Daoy (cell line): Measurements from ENCODE around the gene IL22RA2. TPM values are rescaled to one million over a fixed set of nuclear protein-coding genes. Genes with fewer than 3 reads are reported as not detected.
"Not testable (repeated sequence)": the region's sequence is repeated elsewhere in the genome, so short reads cannot be mapped to it uniquely, and the experiment has no call there.

Source experiments
- DNase-seq: peaks from one replicate; pipeline ENCODE4 v3.0.0-alpha.2; 2015; ENCODE audit warnings: low read depth
- total RNA-seq: library from RNA; depleted of rRNA; stranded (reverse); fragments of >200 nt; shearing (Covaris generic); gene quantifications from 2 replicates; pipeline ENCODE4 v1.2.3, GENCODE V29; 2014

IL22RA2 gene
- total RNA-seq, 1 experiment from 2014 or later, result not detected

GRCh38 chr6:137123078-137123477, 50.4 kb downstream of the IL22RA2 start:
- DNase-seq, result no peak

- DNase-seq, result no peak
These were observed 50.8 kb downstream of the IL22RA2 start for GRCh38 chr6:137122612-137123011.

DNA sequence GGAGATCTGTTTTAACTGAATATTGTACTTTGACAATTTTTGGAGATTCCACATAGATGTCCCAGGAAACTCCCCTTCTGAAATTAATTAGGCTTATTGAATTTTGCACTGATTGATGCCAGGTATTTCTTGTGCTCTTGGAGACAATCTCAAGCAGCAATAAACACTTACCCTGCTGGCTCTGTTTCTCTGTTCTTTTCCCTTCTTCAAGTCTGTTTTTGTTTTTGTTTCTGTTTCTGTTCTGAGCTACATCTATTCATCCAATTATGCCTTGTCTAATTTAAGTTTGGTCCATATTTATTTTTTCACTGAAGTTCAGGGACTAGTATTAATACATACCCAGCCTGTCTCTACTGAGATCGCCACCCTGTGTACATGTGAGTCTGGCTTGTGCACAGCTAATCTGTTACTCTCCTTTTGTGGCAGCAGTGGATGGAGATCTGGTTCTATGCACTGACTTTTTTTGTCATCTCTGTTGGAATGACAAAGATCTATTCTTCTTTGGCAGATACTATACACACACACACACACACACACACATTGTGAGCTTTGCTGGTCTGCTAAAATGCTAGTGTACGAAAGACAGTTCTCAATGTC, 51.9 kb downstream of the IL22RA2 start:
- DNase-seq, result no peak

DNA sequence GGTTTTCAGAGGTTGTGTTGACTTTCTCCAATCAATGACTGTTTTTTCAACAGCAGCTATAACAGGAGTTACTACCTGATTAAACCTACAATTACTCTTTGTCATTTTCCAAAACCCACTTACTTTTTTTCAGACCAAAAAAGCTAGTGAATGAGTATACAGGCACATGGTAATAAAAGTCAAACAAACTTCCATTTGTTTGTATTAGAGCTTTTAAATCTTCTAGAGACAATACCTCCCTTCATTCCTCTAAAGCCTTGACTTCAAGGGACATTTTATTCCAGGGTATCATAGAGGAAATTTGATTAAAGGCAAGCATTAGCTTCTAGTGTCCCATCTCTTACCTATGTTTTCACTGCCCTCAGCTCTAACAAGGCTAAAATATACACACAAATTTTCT, 52.7 kb downstream of the IL22RA2 start:
- no peak for DNase-seq

DNA sequence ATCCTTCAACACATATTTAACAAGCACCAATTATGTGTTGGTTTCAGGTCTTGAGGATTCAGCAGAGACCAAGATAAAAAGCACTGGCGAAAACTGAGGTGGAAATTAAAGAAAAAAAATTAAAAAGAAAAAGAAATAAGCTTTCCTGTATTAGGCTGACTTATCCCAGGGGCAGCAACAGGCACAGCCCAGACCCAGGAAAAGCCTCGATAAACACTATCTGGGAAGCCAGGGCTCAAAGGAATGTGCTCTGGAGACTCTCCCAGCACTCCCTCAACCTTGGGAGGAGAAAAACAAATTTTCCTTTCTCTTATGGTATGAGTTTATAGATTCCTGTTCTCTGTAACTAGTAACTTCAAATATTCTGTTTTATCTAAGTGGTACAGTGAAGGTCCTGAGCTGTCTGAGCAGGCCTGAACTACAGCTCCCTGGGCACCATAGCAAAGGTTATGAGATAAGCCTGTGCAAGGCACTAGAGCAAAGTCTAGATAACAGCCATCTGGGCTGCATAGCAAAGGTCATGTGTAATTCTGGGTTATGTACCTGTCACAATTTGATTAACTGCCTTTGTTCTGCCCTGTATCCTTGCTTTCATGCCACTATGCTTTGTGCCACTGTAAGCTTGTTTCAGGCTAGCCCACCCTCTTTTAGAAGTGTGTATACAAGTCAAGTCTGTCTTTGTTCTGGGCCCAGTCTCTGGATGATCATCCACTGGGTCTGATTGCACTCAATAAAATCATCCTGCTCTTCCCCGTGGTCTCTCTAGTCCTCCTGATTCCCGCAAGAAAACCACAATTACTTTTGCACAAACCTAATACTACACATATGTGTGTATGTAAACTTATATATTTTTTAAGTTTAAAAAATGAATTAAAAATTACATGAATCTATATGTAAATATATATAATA, 54.0 kb downstream of the IL22RA2 start:
- DNase-seq, result no peak

DNA sequence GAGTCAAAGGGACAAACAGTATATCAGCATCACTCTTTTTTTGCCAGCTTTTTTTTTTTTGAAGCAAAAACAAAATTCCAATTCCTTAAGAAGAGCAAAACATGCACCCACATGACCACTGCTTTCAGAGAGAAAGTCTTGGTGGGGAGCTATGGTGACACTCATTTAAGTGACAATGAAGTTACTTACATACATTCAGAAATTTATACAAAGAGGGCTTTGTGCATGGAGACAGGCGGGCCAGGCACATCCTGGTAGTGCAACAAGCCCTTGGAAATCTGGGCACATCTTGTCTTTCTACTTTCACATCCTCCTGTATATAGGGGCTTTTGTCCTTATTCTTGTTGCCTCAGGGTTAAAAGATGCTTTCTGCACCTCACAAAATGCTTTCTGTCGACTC, 55.9 kb downstream of the IL22RA2 start:
- DNase-seq, result no peak

- DNase-seq, result no peak
These were observed 56.6 kb downstream of the IL22RA2 start for GRCh38 chr6:137116807-137117206.

GRCh38 chr6:137115658-137116057, 57.8 kb downstream of the IL22RA2 start:
- DNase-seq, result no peak

- peak; percentile 66 for DNase-seq
These were observed 61.4 kb downstream of the IL22RA2 start for GRCh38 chr6:137112067-137112355.

GRCh38 chr6:137111296-137112066, 62.0 kb downstream of the IL22RA2 start:
- no peak for DNase-seq

- DNase-seq, result no peak
These were observed 65.7 kb downstream of the IL22RA2 start for GRCh38 chr6:137107767-137108105.

GRCh38 chr6:137107047-137107766, 66.2 kb downstream of the IL22RA2 start:
- DNase-seq, result not testable (repeated sequence)

DNA sequence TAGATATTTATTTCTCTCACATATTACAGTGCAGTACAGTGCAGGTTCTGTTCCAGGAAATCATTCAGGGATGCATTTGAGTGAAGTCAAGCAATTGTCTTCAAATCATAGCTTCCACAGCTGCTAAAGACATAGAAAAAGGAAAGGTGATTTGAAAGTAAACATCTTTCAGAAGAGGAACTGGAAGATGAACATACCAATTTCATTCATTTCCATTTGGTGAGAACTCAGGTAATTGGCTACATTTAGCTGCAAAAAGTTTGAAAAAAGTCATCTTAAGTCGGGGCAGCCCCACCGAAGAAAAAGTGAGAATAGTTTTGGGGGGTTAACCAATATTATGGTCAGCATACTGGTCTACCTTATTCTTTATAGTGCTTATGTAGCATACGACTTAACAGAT, 67.3 kb downstream of the IL22RA2 start:
- DNase-seq, result no peak

GRCh38 chr6:137105375-137105774, 68.1 kb downstream of the IL22RA2 start:
- DNase-seq, result no peak

GRCh38 chr6:137104926-137105325, 68.5 kb downstream of the IL22RA2 start:
- no peak for DNase-seq

DNA sequence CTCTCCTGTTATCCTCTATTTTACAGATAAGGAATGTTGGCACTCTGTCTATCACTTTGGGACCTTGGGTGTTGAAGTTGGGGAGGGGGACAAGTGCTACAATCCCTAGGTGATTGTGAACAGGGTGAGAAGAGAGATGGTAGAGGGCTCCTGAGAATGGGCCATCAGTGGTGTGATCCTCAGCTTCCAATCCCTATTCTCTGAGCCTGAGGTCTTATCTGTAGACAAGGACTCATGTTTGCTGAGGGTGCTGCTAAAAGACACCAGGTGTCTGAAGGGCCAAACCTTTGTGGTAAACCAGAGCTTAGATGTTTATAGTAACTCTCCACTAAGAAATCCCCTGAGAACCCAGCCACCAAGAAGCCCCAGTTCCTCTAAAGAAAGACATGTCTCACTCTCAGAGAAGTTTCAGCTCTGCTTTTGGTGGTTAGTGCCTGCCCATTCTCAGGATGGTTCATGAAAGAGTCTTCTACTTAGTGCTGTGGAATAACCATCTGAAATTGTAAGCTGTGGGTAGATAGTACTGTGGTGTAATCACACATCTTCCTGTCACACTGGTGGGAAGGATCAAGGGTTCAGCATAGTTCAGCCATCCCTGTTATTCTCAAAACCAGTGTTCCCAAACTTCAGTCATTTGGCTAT, 70.5 kb downstream of the IL22RA2 start:
- no peak for DNase-seq

GRCh38 chr6:137102050-137102848, 71.2 kb downstream of the IL22RA2 start:
- DNase-seq, result no peak

- no peak for DNase-seq
These were observed 73.6 kb downstream of the IL22RA2 start for GRCh38 chr6:137099689-137100403.

DNA sequence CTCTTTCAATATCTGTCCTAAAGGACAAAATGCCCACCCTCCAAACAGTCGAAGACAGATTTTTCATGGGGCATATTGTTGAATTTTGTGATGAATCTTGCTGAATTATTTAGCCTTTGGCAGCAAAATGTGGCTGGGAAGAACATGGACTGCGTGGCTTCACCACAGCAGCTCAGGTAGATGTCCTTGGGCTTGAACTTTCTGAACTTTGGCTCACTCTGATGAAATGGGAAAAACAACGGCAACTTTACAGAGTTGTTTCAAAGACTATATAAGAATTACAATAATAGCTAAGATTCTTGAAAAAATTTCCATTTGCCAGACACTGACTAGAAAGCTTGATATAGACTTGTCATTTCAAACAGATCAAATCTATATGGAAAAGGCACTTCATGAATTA, 75.9 kb downstream of the IL22RA2 start:
- no peak for DNase-seq

GRCh38 chr6:137097057-137097456, 76.4 kb downstream of the IL22RA2 start:
- no peak for DNase-seq
